GM23248 (cell line): ENCODE measurements around the gene NFIA. TPM values are rescaled to one million over a fixed set of nuclear protein-coding genes. Genes with fewer than 3 reads are reported as not detected.

ENCODE experiments used
- DNase-seq: peaks from one replicate; pipeline ENCODE4 v3.0.0-alpha.2; 2015
- H2AFZ ChIP-seq: fragments of 200-600 bp; sonication (generic); 2 replicates; pipeline ENCODE4 v1.6.1; 2016; ENCODE audit warnings: antibody characterized with exemption
- H3F3A ChIP-seq: fragments of 200-600 bp; sonication (generic); 2 replicates; pipeline ENCODE4 v1.6.1; 2016; ENCODE audit warnings: mild to moderate bottlenecking, antibody characterized with exemption, mixed run types; ENCODE audit not compliant: insufficient read depth
- H3K27ac ChIP-seq: fragments of 200-600 bp; sonication (generic); 2 replicates; pipeline ENCODE4 v1.5.1; 2016; ENCODE audit warnings: mild to moderate bottlenecking
- H3K27me3 ChIP-seq: fragments of 200-600 bp; sonication (generic); replicated peaks from 2 replicates; pipeline ENCODE4 v1.6.1; 2016; ENCODE audit warnings: mild to moderate bottlenecking; ENCODE audit not compliant: insufficient read depth
- H3K36me3 ChIP-seq: fragments of 200-600 bp; sonication (generic); 2 replicates; pipeline ENCODE4 v1.6.1; 2016; ENCODE audit warnings: low read depth, mild to moderate bottlenecking
- H3K4me1 ChIP-seq: fragments of 200-600 bp; sonication (generic); 2 replicates; pipeline ENCODE4 v1.6.1; 2016; ENCODE audit warnings: mild to moderate bottlenecking; ENCODE audit not compliant: insufficient read depth
- H3K4me2 ChIP-seq: fragments of 200-600 bp; sonication (generic); one replicate; pipeline ENCODE4 v1.6.1; 2016; ENCODE audit warnings: mild to moderate bottlenecking; ENCODE audit not compliant: unreplicated experiment
- H3K4me3 ChIP-seq: fragments of 200-600 bp; sonication (generic); 2 replicates; pipeline ENCODE4 v1.5.1; 2016; ENCODE audit warnings: mild to moderate bottlenecking
- H3K79me2 ChIP-seq: fragments of 200-600 bp; sonication (generic); 2 replicates; pipeline ENCODE4 v1.6.1; 2016; ENCODE audit warnings: mild to moderate bottlenecking; ENCODE audit not compliant: insufficient read depth
- H3K9ac ChIP-seq: fragments of 200-600 bp; sonication (generic); 2 replicates; pipeline ENCODE4 v1.6.1; 2016; ENCODE audit warnings: mild to moderate bottlenecking
- H3K9me2 ChIP-seq: fragments of 200-600 bp; sonication (generic); 2 replicates; pipeline ENCODE4 v1.6.1; 2016; ENCODE audit warnings: mixed run types, mild to moderate bottlenecking, moderate library complexity; ENCODE audit not compliant: insufficient read depth
- H3K9me3 ChIP-seq: fragments of 200-600 bp; sonication (generic); one replicate; pipeline ENCODE4 v1.6.1; 2017; ENCODE audit warnings: low read depth
- H4K20me1 ChIP-seq: fragments of 200-600 bp; sonication (generic); 2 replicates; pipeline ENCODE4 v1.6.0; 2016; ENCODE audit not compliant: insufficient read depth
- EZH2 ChIP-seq: fragments of 200-600 bp; sonication (generic); IDR thresholded peaks from 2 replicates; pipeline ENCODE4 v1.6.1; 2018; ENCODE audit warnings: antibody characterized with exemption, mild to moderate bottlenecking; ENCODE audit not compliant: insufficient read depth, poor library complexity, severe bottlenecking
- EZH2phosphoT487 ChIP-seq: fragments of 200-600 bp; sonication (generic); IDR thresholded peaks from 2 replicates; pipeline ENCODE4 v1.6.1; 2018; ENCODE audit warnings: antibody characterized with exemption, moderate library complexity, mild to moderate bottlenecking, low read depth; ENCODE audit not compliant: insufficient read depth
- WGBS, 2 experiments: methylation state at CpG; one replicate each; pipeline ENCODE4 v1.1.6; 2015 to 2017; ENCODE audit warnings: low lambda C conversion rate in 2 of 2, low coverage in 1 of 2; ENCODE audit errors: missing lambda C conversion rate in 2 of 2; 5-methylcytosine and 5-hydroxymethylcytosine counted together
- in situ Hi-C: fragments of 300-500 bp; cut with MboI; formaldehyde crosslinking; loops from 2 replicates; pipeline ENCODE4 v1.15.0; 2020
- polyA plus RNA-seq: library from polyadenylated mRNA; unstranded; fragments of >200 nt; fragmentation: Nextera tagmentation; extraction: Ambion mirVana; gene quantifications from 2 replicates; pipeline ENCODE4 v1.2.1, GENCODE V29; 2016
- total RNA-seq: library from RNA; depleted of rRNA; stranded (reverse); fragments of >200 nt; shearing (Covaris generic); gene quantifications from 2 replicates; pipeline ENCODE4 v1.2.3, GENCODE V29; 2014

The NFIA gene
- total and polyA plus RNA-seq, 2 experiments from 2014 or later: 3.4 to 8.8 TPM

DNA sequence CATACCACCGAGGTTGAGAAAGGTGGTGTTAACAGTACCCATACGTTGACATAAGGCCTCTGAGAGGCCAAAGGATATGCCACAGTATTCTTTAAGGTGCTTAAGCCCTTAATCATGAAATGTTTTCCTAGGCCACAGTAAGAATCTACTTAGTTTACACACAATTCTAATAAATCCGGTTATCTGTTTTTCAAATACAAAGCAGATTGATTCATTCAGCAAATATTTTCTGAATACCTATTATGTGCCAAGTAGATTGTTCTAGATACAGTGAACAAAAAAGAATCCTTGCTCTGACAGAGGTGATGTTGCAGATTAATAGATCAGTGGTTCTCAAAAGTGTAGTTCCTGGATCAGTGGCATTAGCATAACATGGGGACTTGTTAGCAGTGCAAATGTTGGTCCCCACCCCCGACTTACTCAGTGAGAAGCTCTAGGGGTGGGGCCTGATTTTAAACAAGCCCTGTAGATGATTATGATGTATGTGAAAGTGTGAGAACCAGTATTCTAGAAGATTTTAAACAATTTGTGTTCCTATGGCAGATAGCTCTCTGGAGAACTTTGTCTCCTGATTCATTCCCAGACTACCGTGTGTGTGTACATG is 61.6 kb downstream of the NFIA start:
- H3K27me3 ChIP-seq: no peaks in the 10 kb centered on the region
- no peak overlapping the region for H3K4me2 ChIP-seq
- peak; percentile 33 for DNase-seq
- H3K9me3 ChIP-seq: no peaks in the 10 kb centered on the region
- H3K79me2 ChIP-seq: no peaks in the 10 kb centered on the region
- in situ Hi-C loops: no loop called here
- no peaks in the 10 kb centered on the region for H3K9me2 ChIP-seq
- H3K36me3 ChIP-seq: no peaks in the 10 kb centered on the region
- H2AFZ ChIP-seq: no peak overlapping the region
- H3K4me3 ChIP-seq: no peak overlapping the region
- no peak overlapping the region for H3K9ac ChIP-seq
- no peak overlapping the region for H3K27ac ChIP-seq
- H3K4me1 ChIP-seq: peaks cover 47% of the 10 kb centered on the region
- 42 to 45% methylated on average over 5 of the region's 5 CpGs for WGBS, 2 experiments
- no peaks in the 10 kb centered on the region for H4K20me1 ChIP-seq
- TF ChIP-seq EZH2phosphoT487 (no peak), EZH2 (no peak)
- H3F3A ChIP-seq: peaks cover 33% of the 10 kb centered on the region

DNA sequence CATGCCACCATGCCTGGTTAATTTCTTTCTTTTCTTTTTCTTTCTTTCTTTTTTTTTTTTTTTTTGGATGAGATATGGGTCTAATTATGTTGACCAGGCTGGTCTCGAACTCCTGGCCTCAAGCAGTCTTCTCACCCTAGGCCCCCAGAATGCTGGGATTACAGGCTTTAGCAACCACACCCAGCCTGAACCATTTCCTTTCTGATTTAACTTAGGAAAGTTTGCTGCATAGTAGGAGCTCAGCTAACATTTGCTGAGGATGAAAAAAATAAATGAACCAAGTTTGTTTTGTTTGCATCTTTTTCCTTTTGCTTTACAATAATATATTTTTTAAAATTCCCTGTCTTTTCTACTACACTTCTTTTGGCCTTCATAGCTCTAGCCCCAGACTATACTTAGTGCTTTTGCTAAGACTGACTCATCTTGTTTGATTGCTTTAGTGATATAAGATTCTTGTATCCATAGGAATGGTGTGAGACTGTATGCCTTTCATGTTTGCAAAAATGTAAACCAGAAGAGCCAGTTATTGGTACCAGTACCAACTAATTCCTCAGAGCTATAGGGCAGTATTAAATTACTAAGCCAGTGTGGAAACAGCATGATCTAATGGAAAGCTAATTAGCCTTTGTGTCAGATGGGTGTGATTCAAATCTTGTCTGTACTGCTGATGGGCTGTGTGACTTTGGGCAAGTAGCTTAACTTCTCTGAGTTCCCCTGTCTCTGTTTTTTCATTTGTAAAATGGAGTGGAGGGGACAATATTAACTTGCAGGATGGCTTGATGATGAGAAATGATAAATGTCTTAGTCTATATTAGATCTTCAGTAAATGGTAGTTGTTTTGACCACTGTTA is 66.9 kb downstream of the NFIA start:
- no peaks in the 10 kb centered on the region for H3K36me3 ChIP-seq
- H3K9ac ChIP-seq: no peak overlapping the region
- 0 to 44% methylated on average over 1 of the region's 1 CpG for WGBS, 2 experiments
- no peak overlapping the region for H2AFZ ChIP-seq
- in situ Hi-C loops: no loop called here
- H3K27me3 ChIP-seq: no peaks in the 10 kb centered on the region
- no peaks in the 10 kb centered on the region for H3K9me2 ChIP-seq
- H3K4me3 ChIP-seq: no peak overlapping the region
- no peak overlapping the region for H3K4me2 ChIP-seq
- no peaks in the 10 kb centered on the region for H3K4me1 ChIP-seq
- H3F3A ChIP-seq: no peaks in the 10 kb centered on the region
- TF ChIP-seq EZH2 (no peak), EZH2phosphoT487 (no peak)
- H3K27ac ChIP-seq: no peak overlapping the region
- H3K79me2 ChIP-seq: no peaks in the 10 kb centered on the region
- H4K20me1 ChIP-seq: no peaks in the 10 kb centered on the region
- DNase-seq: peak; percentile 39
- H3K9me3 ChIP-seq: no peaks in the 10 kb centered on the region

DNA sequence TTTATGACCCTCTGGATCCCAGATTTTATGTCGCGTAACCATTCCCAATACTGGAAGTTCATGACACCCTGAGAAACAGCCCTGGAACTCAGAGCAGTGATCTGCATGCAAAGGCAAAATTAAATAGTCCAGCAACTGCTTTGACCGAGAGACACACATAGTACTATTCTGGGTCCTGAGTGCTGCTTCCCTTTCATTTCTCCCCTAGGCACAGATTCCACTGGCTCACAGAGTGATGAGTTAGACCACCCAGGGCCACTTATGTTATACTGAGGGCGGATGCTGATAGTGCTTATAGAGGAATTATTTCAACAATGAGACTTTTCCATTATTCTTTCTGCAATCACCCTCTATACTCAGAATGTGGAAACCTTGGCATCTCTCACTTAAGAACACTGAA is 69.2 kb downstream of the NFIA start:
- Histone ChIP-seq H3K79me2 (no peaks in the 10 kb centered on the region), H3K27me3 (no peaks in the 10 kb centered on the region), H3K36me3 (no peaks in the 10 kb centered on the region), H3K27ac (no peak overlapping the region), H3F3A (peaks cover 4% of the 10 kb centered on the region), H3K4me1 (0 out of 2 replicates have a peak, but pooled peaks cover 1% of the 10 kb centered on the region), H3K9ac (no peak overlapping the region), H3K4me3 (no peak overlapping the region), H2AFZ (no peak overlapping the region), H3K9me3 (no peaks in the 10 kb centered on the region), H4K20me1 (no peaks in the 10 kb centered on the region), H3K4me2 (no peak overlapping the region), H3K9me2 (no peaks in the 10 kb centered on the region)
- no peak for DNase-seq
- no peak for TF ChIP-seq EZH2
- TF ChIP-seq EZH2phosphoT487: no peak
- 91 to 95% methylated on average over 4 of the region's 4 CpGs for WGBS, 2 experiments
- in situ Hi-C loops: no loop called here

GRCh38 chr1:61152066-61152465 is 69.7 kb downstream of the NFIA start:
- no peak for DNase-seq
- Histone ChIP-seq H3K9me2 (no peaks in the 10 kb centered on the region), H3K36me3 (no peaks in the 10 kb centered on the region), H3K79me2 (no peaks in the 10 kb centered on the region), H3K9ac (no peak overlapping the region), H3K9me3 (no peaks in the 10 kb centered on the region), H3K4me3 (no peak overlapping the region), H3K4me1 (peaks cover 6% of the 10 kb centered on the region), H2AFZ (no peak overlapping the region), H4K20me1 (no peaks in the 10 kb centered on the region), H3K27me3 (no peaks in the 10 kb centered on the region), H3K4me2 (no peak overlapping the region), H3K27ac (no peak overlapping the region), H3F3A (peaks cover 9% of the 10 kb centered on the region)
- WGBS, 2 experiments: 95 to 100% methylated on average over 3 of the region's 3 CpGs
- TF ChIP-seq EZH2phosphoT487 (no peak), EZH2 (no peak)
- in situ Hi-C loops: no loop called here
